Measurements from ENCODE around the gene GDA.

GRCh38 chr9:72202009-72202408 lies 52.8 kb downstream of the GDA start:
- no peak for TF ChIP-seq POLR2AphosphoS5 (IDR thresholded peaks at IDR 0.05; ENCODE audit: low read depth, low read length)
- TF ChIP-seq POLR2A (IDR thresholded peaks at IDR 0.05; ENCODE audit: control extremely low read depth in 1 of 2, low read depth in 2 of 2, low read length in 2 of 2): no peak
- TF ChIP-seq, protein P1, sequence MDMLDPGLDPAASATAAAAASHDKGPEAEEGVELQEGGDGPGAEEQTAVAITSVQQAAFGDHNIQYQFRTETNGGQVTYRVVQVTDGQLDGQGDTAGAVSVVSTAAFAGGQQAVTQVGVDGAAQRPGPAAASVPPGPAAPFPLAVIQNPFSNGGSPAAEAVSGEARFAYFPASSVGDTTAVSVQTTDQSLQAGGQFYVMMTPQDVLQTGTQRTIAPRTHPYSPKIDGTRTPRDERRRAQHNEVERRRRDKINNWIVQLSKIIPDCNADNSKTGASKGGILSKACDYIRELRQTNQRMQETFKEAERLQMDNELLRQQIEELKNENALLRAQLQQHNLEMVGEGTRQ (IDR thresholded peaks at IDR 0.05; ENCODE audit: low read length): no peak
- TF ChIP-seq, protein P2, sequence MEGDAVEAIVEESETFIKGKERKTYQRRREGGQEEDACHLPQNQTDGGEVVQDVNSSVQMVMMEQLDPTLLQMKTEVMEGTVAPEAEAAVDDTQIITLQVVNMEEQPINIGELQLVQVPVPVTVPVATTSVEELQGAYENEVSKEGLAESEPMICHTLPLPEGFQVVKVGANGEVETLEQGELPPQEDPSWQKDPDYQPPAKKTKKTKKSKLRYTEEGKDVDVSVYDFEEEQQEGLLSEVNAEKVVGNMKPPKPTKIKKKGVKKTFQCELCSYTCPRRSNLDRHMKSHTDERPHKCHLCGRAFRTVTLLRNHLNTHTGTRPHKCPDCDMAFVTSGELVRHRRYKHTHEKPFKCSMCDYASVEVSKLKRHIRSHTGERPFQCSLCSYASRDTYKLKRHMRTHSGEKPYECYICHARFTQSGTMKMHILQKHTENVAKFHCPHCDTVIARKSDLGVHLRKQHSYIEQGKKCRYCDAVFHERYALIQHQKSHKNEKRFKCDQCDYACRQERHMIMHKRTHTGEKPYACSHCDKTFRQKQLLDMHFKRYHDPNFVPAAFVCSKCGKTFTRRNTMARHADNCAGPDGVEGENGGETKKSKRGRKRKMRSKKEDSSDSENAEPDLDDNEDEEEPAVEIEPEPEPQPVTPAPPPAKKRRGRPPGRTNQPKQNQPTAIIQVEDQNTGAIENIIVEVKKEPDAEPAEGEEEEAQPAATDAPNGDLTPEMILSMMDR (IDR thresholded peaks at IDR 0.05; ENCODE audit: control extremely low read depth in 1 of 3, insufficient read depth in 1 of 3, low read depth in 1 of 3, low read length in 3 of 3): no peak
- TF ChIP-seq TCF12 (IDR thresholded peaks at IDR 0.05; ENCODE audit: low read depth, low read length): no peak
- TF ChIP-seq YY1 (IDR thresholded peaks at IDR 0.05; ENCODE audit: low read depth, low read length): no peak
- no peak for TF ChIP-seq TBP (IDR thresholded peaks at IDR 0.05; ENCODE audit: low read depth, low read length)
- TF ChIP-seq, protein P3, sequence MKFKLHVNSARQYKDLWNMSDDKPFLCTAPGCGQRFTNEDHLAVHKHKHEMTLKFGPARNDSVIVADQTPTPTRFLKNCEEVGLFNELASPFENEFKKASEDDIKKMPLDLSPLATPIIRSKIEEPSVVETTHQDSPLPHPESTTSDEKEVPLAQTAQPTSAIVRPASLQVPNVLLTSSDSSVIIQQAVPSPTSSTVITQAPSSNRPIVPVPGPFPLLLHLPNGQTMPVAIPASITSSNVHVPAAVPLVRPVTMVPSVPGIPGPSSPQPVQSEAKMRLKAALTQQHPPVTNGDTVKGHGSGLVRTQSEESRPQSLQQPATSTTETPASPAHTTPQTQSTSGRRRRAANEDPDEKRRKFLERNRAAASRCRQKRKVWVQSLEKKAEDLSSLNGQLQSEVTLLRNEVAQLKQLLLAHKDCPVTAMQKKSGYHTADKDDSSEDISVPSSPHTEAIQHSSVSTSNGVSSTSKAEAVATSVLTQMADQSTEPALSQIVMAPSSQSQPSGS (IDR thresholded peaks at IDR 0.05; ENCODE audit: low read length): no peak
- no peak for TF ChIP-seq RFX5 (IDR thresholded peaks at IDR 0.05; ENCODE audit: borderline replicate concordance, low read depth, low read length)
- no peak for TF ChIP-seq BCL11A (IDR thresholded peaks at IDR 0.05; ENCODE audit: low read depth in 2 of 2, low read length in 2 of 2)
- TF ChIP-seq ZNF274 (IDR thresholded peaks at IDR 0.05; ENCODE audit: borderline replicate concordance, extremely low read depth, low read length): no peak
- no peak for TF ChIP-seq SUZ12 (IDR thresholded peaks at IDR 0.05; ENCODE audit: low read length)
- no peak for TF ChIP-seq MAX (IDR thresholded peaks at IDR 0.05)
- TF ChIP-seq SRF (IDR thresholded peaks at IDR 0.05; ENCODE audit: low read depth, low read length): no peak
